ENCODE measurements around the gene TAF5L. TPM values are rescaled to one million over a fixed set of nuclear protein-coding genes. Genes with fewer than 3 reads are reported as not detected.

Gene TAF5L
- total and polyA plus RNA-seq, 2 experiments from 2014 or later = 5.4 to 13.0 TPM

DNA sequence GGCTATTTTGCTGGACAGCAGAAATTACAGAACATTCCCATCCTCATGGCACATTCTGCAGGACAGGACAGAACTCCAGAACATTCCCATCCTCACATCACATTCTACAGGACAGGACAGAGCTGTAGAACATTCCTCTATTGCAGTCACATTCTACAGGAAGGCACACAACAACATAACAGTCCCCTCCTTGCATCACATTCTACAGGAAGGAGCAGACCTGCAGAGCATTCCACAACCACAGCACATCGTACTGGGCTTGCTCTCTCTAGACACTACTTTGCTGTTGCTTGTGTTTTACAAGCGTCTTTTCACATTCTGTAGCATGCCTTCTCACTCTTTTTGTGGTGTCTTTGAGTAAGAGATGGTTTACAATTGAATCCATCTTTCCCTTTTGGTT lies 40.6 kb downstream of the TAF5L start:
- H2AFZ ChIP-seq = no peak overlapping the region
- H3K36me3 ChIP-seq (replicated peaks; ENCODE audit: insufficient read depth, low read depth) = no peaks in the 10 kb centered on the region
- H3K9me3 ChIP-seq (ENCODE audit: low read depth) = no peaks in the 10 kb centered on the region
- H4K20me1 ChIP-seq (ENCODE audit: insufficient read depth, poor library complexity, severe bottlenecking) = no peaks in the 10 kb centered on the region
- H3K27me3 ChIP-seq = no peaks in the 10 kb centered on the region
- H3K9me2 ChIP-seq (replicated peaks; ENCODE audit: insufficient read depth) = no peaks in the 10 kb centered on the region
- no peak overlapping the region for H3K27ac ChIP-seq
- no peaks in the 10 kb centered on the region for H3K4me1 ChIP-seq (ENCODE audit: insufficient read depth)
- no peak for DNase-seq (ENCODE audit: low spot score)
- H3K4me2 ChIP-seq = no peak overlapping the region
- no peak overlapping the region for H3K4me3 ChIP-seq
- TF ChIP-seq, protein P1, sequence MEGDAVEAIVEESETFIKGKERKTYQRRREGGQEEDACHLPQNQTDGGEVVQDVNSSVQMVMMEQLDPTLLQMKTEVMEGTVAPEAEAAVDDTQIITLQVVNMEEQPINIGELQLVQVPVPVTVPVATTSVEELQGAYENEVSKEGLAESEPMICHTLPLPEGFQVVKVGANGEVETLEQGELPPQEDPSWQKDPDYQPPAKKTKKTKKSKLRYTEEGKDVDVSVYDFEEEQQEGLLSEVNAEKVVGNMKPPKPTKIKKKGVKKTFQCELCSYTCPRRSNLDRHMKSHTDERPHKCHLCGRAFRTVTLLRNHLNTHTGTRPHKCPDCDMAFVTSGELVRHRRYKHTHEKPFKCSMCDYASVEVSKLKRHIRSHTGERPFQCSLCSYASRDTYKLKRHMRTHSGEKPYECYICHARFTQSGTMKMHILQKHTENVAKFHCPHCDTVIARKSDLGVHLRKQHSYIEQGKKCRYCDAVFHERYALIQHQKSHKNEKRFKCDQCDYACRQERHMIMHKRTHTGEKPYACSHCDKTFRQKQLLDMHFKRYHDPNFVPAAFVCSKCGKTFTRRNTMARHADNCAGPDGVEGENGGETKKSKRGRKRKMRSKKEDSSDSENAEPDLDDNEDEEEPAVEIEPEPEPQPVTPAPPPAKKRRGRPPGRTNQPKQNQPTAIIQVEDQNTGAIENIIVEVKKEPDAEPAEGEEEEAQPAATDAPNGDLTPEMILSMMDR (IDR thresholded peaks at IDR 0.05; ENCODE audit: poor library complexity) = no peak
- no peak for TF ChIP-seq EZH2phosphoT487 (IDR thresholded peaks at IDR 0.05; ENCODE audit: low read depth, severe bottlenecking, unreplicated experiment)
- no peak for TF ChIP-seq EZH2 (IDR thresholded peaks at IDR 0.05; ENCODE audit: borderline replicate concordance)
- no peaks in the 10 kb centered on the region for H3K79me2 ChIP-seq
- 54% methylated on average over 2 of the region's 2 CpGs for WGBS (ENCODE audit: low lambda C conversion rate, missing lambda C conversion rate)

DNA sequence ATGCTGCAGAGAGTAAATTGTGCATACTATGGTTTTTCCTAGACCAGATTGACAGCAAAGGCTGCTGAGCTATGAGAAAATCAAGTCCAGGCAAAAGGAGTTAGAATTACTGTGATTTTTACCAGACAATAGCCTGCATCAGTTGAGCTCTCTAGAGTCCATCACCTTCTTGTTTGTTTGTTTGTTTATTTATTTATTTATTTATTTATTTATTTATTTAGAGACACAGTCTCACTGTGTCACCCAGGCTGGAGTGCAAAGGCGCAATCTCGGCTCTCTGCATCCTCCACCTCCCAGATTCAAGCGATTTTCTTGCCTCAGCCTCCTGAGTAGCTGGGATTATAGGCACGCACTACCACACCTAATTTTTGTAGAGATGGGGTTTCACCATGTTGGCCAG lies 43.2 kb downstream of the TAF5L start:
- no peak overlapping the region for H3K4me2 ChIP-seq

DNA sequence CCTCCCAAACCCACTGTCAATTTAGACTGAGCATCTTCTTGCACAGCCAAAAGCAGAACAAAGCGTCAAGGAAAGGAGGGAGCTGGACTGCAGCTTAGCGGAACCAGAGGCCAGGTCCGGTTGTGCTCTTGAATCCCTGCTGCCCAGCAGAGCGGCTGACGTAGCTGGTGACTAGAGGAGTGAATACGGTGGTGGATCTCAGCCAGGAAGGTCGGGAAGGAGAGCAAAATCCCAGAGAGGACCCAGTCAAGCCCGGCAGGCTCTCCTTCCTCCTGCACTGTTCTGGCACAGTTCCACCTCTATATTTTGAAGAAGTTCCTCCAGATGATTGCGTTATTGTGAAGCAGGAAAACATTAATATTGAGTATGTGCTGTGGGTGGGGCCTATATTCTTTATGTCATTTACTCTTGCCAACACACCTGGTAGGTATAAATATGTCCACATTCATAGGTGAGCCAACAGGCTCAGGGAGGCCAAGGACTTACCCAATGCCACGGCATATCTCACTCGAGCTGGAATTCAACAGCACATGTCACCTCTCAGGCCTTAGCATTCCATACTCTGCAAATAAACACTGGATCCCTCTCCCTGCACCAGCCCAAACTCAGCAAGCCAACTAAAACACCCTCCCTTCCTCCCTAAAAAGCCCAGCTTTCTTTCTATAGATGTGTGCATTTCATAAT lies 43.8 kb downstream of the TAF5L start:
- no peaks in the 10 kb centered on the region for H4K20me1 ChIP-seq (ENCODE audit: insufficient read depth, poor library complexity, severe bottlenecking)
- H3K27me3 ChIP-seq = no peaks in the 10 kb centered on the region
- no peak for TF ChIP-seq EZH2phosphoT487 (IDR thresholded peaks at IDR 0.05; ENCODE audit: low read depth, severe bottlenecking, unreplicated experiment)
- TF ChIP-seq, protein P1 (IDR thresholded peaks at IDR 0.05; ENCODE audit: poor library complexity) = no peak
- no peaks in the 10 kb centered on the region for H3K79me2 ChIP-seq
- H3K4me3 ChIP-seq = no peak overlapping the region
- H3K9me3 ChIP-seq (ENCODE audit: low read depth) = no peaks in the 10 kb centered on the region
- H2AFZ ChIP-seq = no peak overlapping the region
- 83% methylated on average over 11 of the region's 11 CpGs for WGBS (ENCODE audit: low lambda C conversion rate, missing lambda C conversion rate)
- no peaks in the 10 kb centered on the region for H3K36me3 ChIP-seq (replicated peaks; ENCODE audit: insufficient read depth, low read depth)
- H3K4me2 ChIP-seq = no peak overlapping the region
- no peak overlapping the region for H3K27ac ChIP-seq
- H3K9me2 ChIP-seq (replicated peaks; ENCODE audit: insufficient read depth) = no peaks in the 10 kb centered on the region
- no peak for DNase-seq (ENCODE audit: low spot score)
- no peaks in the 10 kb centered on the region for H3K4me1 ChIP-seq (ENCODE audit: insufficient read depth)

More for the DNA sequence above, 43.2 kb downstream of the TAF5L start:
- Histone ChIP-seq H2AFZ (no peak overlapping the region), H4K20me1 (ENCODE audit: insufficient read depth, poor library complexity, severe bottlenecking) (no peaks in the 10 kb centered on the region), H3K4me1 (ENCODE audit: insufficient read depth) (no peaks in the 10 kb centered on the region), H3K36me3 (replicated peaks; ENCODE audit: insufficient read depth, low read depth) (no peaks in the 10 kb centered on the region), H3K27me3 (no peaks in the 10 kb centered on the region), H3K4me3 (no peak overlapping the region), H3K27ac (no peak overlapping the region), H3K9me2 (replicated peaks; ENCODE audit: insufficient read depth) (no peaks in the 10 kb centered on the region), H3K79me2 (no peaks in the 10 kb centered on the region), H3K9me3 (ENCODE audit: low read depth) (no peaks in the 10 kb centered on the region)
- DNase-seq (ENCODE audit: low spot score) = no peak
- TF ChIP-seq, protein P1 (IDR thresholded peaks at IDR 0.05; ENCODE audit: poor library complexity) = no peak
- no peak for TF ChIP-seq EZH2 (IDR thresholded peaks at IDR 0.05; ENCODE audit: borderline replicate concordance)
- TF ChIP-seq EZH2phosphoT487 (IDR thresholded peaks at IDR 0.05; ENCODE audit: low read depth, severe bottlenecking, unreplicated experiment) = no peak
- WGBS (ENCODE audit: low lambda C conversion rate, missing lambda C conversion rate) = 96% methylated on average over 4 of the region's 4 CpGs

All from hepatocyte (in vitro differentiated cells).